GM06990 (cell line): ENCODE measurements around the gene MYO5A.
"Not testable (repeated sequence)": the region's sequence is repeated elsewhere in the genome, so short reads cannot be mapped to it uniquely, and the experiment has no call there.

Experiments used
- DNase-seq: peaks from one replicate; pipeline ENCODE4 v3.0.0-alpha.2; 2011; ENCODE audit not compliant: insufficient read length; ENCODE audit errors: extremely low read depth
- H3K27me3 ChIP-seq: replicated peaks from 2 replicates; pipeline ENCODE4 v1.6.0; 2011; ENCODE audit warnings: low read length; ENCODE audit not compliant: control insufficient read depth, insufficient read depth
- H3K36me3 ChIP-seq: 2 replicates; pipeline ENCODE4 v1.5.1; 2011; ENCODE audit warnings: low read length; ENCODE audit not compliant: control insufficient read depth, insufficient read depth
- H3K4me3 ChIP-seq: replicated peaks from 2 replicates; pipeline ENCODE4 v1.5.1; 2011; ENCODE audit warnings: low read depth, mild to moderate bottlenecking, control low read depth, low read length
- CTCF ChIP-seq: IDR thresholded peaks from 2 replicates; pipeline ENCODE4 v1.5.1; 2011; ENCODE audit warnings: low read length, control low read depth, mild to moderate bottlenecking, inconsistent platforms; ENCODE audit not compliant: insufficient read depth, poor library complexity, severe bottlenecking

Gene MYO5A

GRCh38 chr15:52496776-52497470 is 31.8 kb downstream of the MYO5A start:
- H3K4me3 ChIP-seq = no peak overlapping the region
- no peaks in the 10 kb centered on the region for H3K27me3 ChIP-seq
- H3K36me3 ChIP-seq = no peaks in the 10 kb centered on the region
- no peak for DNase-seq
- TF ChIP-seq CTCF = no peak

- DNase-seq = no peak
- no peak for TF ChIP-seq CTCF
- no peaks in the 10 kb centered on the region for H3K27me3 ChIP-seq
- H3K4me3 ChIP-seq = no peak overlapping the region
- H3K36me3 ChIP-seq = no peaks in the 10 kb centered on the region
These were observed 32.5 kb downstream of the MYO5A start for GRCh38 chr15:52496175-52496574.

- DNase-seq = no peak
These were observed 33.6 kb downstream of the MYO5A start for GRCh38 chr15:52495125-52495524.

GRCh38 chr15:52493968-52494367 is 34.7 kb downstream of the MYO5A start:
- TF ChIP-seq CTCF = no peak
- H3K36me3 ChIP-seq = no peaks in the 10 kb centered on the region
- H3K27me3 ChIP-seq = no peaks in the 10 kb centered on the region
- no peak overlapping the region for H3K4me3 ChIP-seq
- no peak for DNase-seq

More at GRCh38 chr15:52495125-52495524, 33.6 kb downstream of the MYO5A start:
- TF ChIP-seq CTCF = no peak
- H3K36me3 ChIP-seq = no peaks in the 10 kb centered on the region
- no peak overlapping the region for H3K4me3 ChIP-seq
- H3K27me3 ChIP-seq = no peaks in the 10 kb centered on the region

- Histone ChIP-seq H3K4me3 (no peak overlapping the region), H3K36me3 (no peaks in the 10 kb centered on the region), H3K27me3 (no peaks in the 10 kb centered on the region)
- no peak for DNase-seq
- no peak for TF ChIP-seq CTCF
These were observed 36.5 kb downstream of the MYO5A start for GRCh38 chr15:52492132-52492531.

DNA sequence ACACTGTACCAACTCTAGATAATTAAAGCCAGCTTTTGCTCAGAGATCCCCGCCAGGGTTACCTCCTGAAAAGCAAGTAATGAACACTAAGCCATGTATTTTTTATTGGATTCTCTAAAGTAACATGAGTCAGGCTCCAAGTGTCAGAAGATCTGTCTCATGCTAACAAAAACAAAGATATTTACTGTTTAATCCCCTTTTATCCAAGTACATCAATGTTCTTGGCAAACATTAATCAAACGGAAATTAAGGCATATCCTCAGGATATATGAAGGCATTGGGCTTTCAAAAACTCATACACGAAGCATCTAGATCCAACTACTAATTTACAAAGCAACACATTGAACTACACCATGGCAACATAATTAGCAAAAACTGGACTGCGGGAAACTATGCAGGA is 37.2 kb downstream of the MYO5A start:
- no peak overlapping the region for H3K4me3 ChIP-seq
- TF ChIP-seq CTCF = no peak
- no peak for DNase-seq

GRCh38 chr15:52489430-52489829 is 39.2 kb downstream of the MYO5A start:
- not testable (repeated sequence) for H3K27me3 ChIP-seq, DNase-seq, H3K36me3 ChIP-seq, H3K4me3 ChIP-seq

More for the DNA sequence above, 37.2 kb downstream of the MYO5A start:
- H3K27me3 ChIP-seq = no peaks in the 10 kb centered on the region
- no peaks in the 10 kb centered on the region for H3K36me3 ChIP-seq
